HG03342 (cell line): ENCODE data around the gene EIF4EBP2.

ENCODE experiments used
- ATAC-seq: cut with Tn5 transposase; IDR thresholded peaks from one replicate; pipeline ENCODE4 v1.9.1; 2021; ENCODE audit warnings: mild to moderate bottlenecking, moderate library complexity; ENCODE audit not compliant: unreplicated experiment

Gene EIF4EBP2

GRCh38 chr10:70404036-70404786, at the start of gene EIF4EBP2:
Gene EIF4EBP2 (plus strand): TSS chr10:70404145. CDS start chr10:70404402, 257 bp downstream.
- peak; percentile 84 for ATAC-seq

GRCh38 chr10:70354556-70354955, 49.4 kb upstream of the EIF4EBP2 start:
- ATAC-seq = no peak

GRCh38 chr10:70355051-70356021, 48.6 kb upstream of the EIF4EBP2 start:
- peak; percentile 71 for ATAC-seq

- no peak for ATAC-seq
These were observed 46.4 kb upstream of the EIF4EBP2 start for GRCh38 chr10:70357565-70357964.

GRCh38 chr10:70358446-70358845, 45.5 kb upstream of the EIF4EBP2 start:
- ATAC-seq = no peak

- no peak for ATAC-seq
These were observed 44.9 kb upstream of the EIF4EBP2 start for GRCh38 chr10:70359017-70359550.

- no peak for ATAC-seq
These were observed 43.7 kb upstream of the EIF4EBP2 start for GRCh38 chr10:70360215-70360614.

GRCh38 chr10:70362328-70362727, 41.6 kb upstream of the EIF4EBP2 start:
- ATAC-seq = no peak

GRCh38 chr10:70363292-70363691, 40.7 kb upstream of the EIF4EBP2 start:
- ATAC-seq = no peak

GRCh38 chr10:70363971-70364771, 39.8 kb upstream of the EIF4EBP2 start:
- ATAC-seq = peak; percentile 88

GRCh38 chr10:70364772-70365091, 39.2 kb upstream of the EIF4EBP2 start:
- no peak for ATAC-seq

GRCh38 chr10:70367195-70367796, 36.6 kb upstream of the EIF4EBP2 start:
- ATAC-seq = no peak

- ATAC-seq = no peak
These were observed 35.0 kb upstream of the EIF4EBP2 start for GRCh38 chr10:70368774-70369482.

- ATAC-seq = no peak
These were observed 34.4 kb upstream of the EIF4EBP2 start for GRCh38 chr10:70369498-70370018.

- no peak for ATAC-seq
These were observed 33.2 kb upstream of the EIF4EBP2 start for GRCh38 chr10:70370766-70371165.

- ATAC-seq = no peak
These were observed 32.1 kb upstream of the EIF4EBP2 start for GRCh38 chr10:70371846-70372245.

GRCh38 chr10:70374775-70375614, 28.9 kb upstream of the EIF4EBP2 start:
- ATAC-seq = no peak
